B cell (primary cell): Measurements from ENCODE around the gene BBX. TPM values are rescaled to one million over a fixed set of nuclear protein-coding genes. Genes with fewer than 3 reads are reported as not detected.

Experiments used
- ATAC-seq: fragments of 200-7000 bp; cut with Tn5 transposase; one replicate; pipeline ENCODE4 v1.10.0; 2021; ENCODE audit warnings: low read depth, mild to moderate bottlenecking, moderate number of reproducible peaks, moderate library complexity
- CTCF ChIA-PET: fragments of 350-600 bp; sonication (Branson Sonifier 250); formaldehyde crosslinking; loops from one replicate; lab custom pipeline; 2021; ENCODE audit warnings: antibody characterized with exemption, inconsistent platforms; lab: Charles Lee
- POLR2A ChIA-PET: fragments of 350-600 bp; sonication (Branson Sonifier 250); formaldehyde crosslinking; loops from one replicate; lab custom pipeline; 2021; ENCODE audit warnings: antibody characterized with exemption; lab: Charles Lee
- DNase-seq: peaks from one replicate; pipeline ENCODE4 v3.0.0; 2013
- H2AFZ ChIP-seq: 2 replicates; pipeline ENCODE4 v1.6.1; 2012; ENCODE audit warnings: mild to moderate bottlenecking, low read depth, low read length; ENCODE audit not compliant: insufficient read depth, poor library complexity, severe bottlenecking
- H3K27ac ChIP-seq, 2 donors: 1 replicate in 1 of 2; 2 replicates in 1 of 2; pipeline ENCODE4 v1.5.1; 2012 to 2013; ENCODE audit warnings: low read length in 2 of 2, mild to moderate bottlenecking in 2 of 2, moderate library complexity in 1 of 2
- H3K27me3 ChIP-seq, 4 experiments: fragments of 200-600 bp in 1 of 4; sonication (generic) in 1 of 4; replicated peaks in 1 of 4; 1 replicate in 2 of 4; 2 replicates in 2 of 4; pipeline versions ENCODE4 v1.6.1 to v1.7.0; 2013 to 2016; ENCODE audit warnings: low read length in 3 of 4, mild to moderate bottlenecking in 2 of 4, mixed read lengths in 1 of 4, moderate library complexity in 1 of 4; ENCODE audit not compliant: insufficient read depth in 4 of 4, control insufficient read depth in 3 of 4; ENCODE audit errors: control extremely low read depth in 1 of 4
- H3K36me3 ChIP-seq, 2 experiments: replicated peaks in 1 of 2; 1 replicate in 1 of 2; 2 replicates in 1 of 2; pipeline versions ENCODE4 v1.6.1 to v1.7.1; 2013; ENCODE audit warnings: low read length in 1 of 2; ENCODE audit not compliant: insufficient read depth in 2 of 2, control insufficient read depth in 1 of 2; ENCODE audit errors: control extremely low read depth in 1 of 2, extremely low read depth in 1 of 2
- H3K4me1 ChIP-seq, 2 donors: fragments of 200-600 bp in 1 of 2; sonication (generic) in 1 of 2; 1 replicate in 1 of 2; 2 replicates in 1 of 2; pipeline versions ENCODE4 v1.5.1 to v1.6.1; 2013 to 2017; ENCODE audit warnings: low read length in 2 of 2; ENCODE audit not compliant: control insufficient read depth in 2 of 2, insufficient read depth in 2 of 2
- H3K4me2 ChIP-seq: replicated peaks from 2 replicates; pipeline ENCODE3; 2012; ENCODE audit warnings: mild to moderate bottlenecking, low read depth, low read length; ENCODE audit not compliant: poor library complexity, severe bottlenecking
- H3K4me3 ChIP-seq, 5 experiments: fragments of 200-600 bp in 1 of 5; sonication (generic) in 1 of 5; 1 replicate in 3 of 5; 2 replicates in 2 of 5; pipeline versions ENCODE4 v1.5.1 to v1.7.0; 2011 to 2016; ENCODE audit warnings: low read length in 4 of 5, mild to moderate bottlenecking in 4 of 5, low read depth in 2 of 5, control low read depth in 1 of 5, moderate library complexity in 1 of 5; ENCODE audit not compliant: insufficient read depth in 1 of 5; ENCODE audit errors: control extremely low read depth in 1 of 5, extremely low read depth in 1 of 5
- H3K79me2 ChIP-seq: fragments of 200-600 bp; sonication (generic); one replicate; pipeline ENCODE4 v1.6.0; 2016; ENCODE audit warnings: low read length; ENCODE audit not compliant: control insufficient read depth, insufficient read depth
- H3K9ac ChIP-seq: fragments of 200-600 bp; sonication (generic); 2 replicates; pipeline ENCODE4 v1.6.1; 2017; ENCODE audit warnings: mild to moderate bottlenecking, low read length, moderate library complexity
- H3K9me3 ChIP-seq, 3 donors: one replicate each; pipeline versions ENCODE4 v1.6.1 to v1.7.1; 2013; ENCODE audit warnings: low read length in 2 of 3; ENCODE audit not compliant: control insufficient read depth in 2 of 3, insufficient read depth in 1 of 3; ENCODE audit errors: control extremely low read depth in 1 of 3
- H4K20me1 ChIP-seq: 2 replicates; pipeline ENCODE4 v1.6.0; 2012; ENCODE audit warnings: mild to moderate bottlenecking, low read length; ENCODE audit not compliant: insufficient read depth, control insufficient read depth, poor library complexity, severe bottlenecking
- H3K27ac Mint-ChIP-seq: one replicate; pipeline ENCODE4 v1.8.0; 2021; ENCODE audit warnings: mixed read lengths
- H3K27me3 Mint-ChIP-seq: one replicate; pipeline ENCODE4 v1.8.0; 2021; ENCODE audit warnings: mixed read lengths
- H3K4me1 Mint-ChIP-seq: one replicate; pipeline ENCODE4 v1.8.0; 2021; ENCODE audit warnings: mixed read lengths
- H3K4me3 Mint-ChIP-seq: one replicate; pipeline ENCODE4 v1.8.0; 2021; ENCODE audit warnings: mixed read lengths
- H3K9me3 Mint-ChIP-seq: one replicate; pipeline ENCODE4 v1.8.0; 2022; ENCODE audit warnings: mixed read lengths; ENCODE audit not compliant: insufficient read depth
- CTCF ChIP-seq: fragments of 200-600 bp; IDR thresholded peaks from one replicate; pipeline ENCODE4 v1.8.0; 2022; ENCODE audit warnings: antibody characterized with exemption, mild to moderate bottlenecking
- EZH2 ChIP-seq: IDR thresholded peaks from 2 replicates; pipeline ENCODE4 v1.6.1; 2012; ENCODE audit warnings: borderline replicate concordance, low read depth, mild to moderate bottlenecking, moderate library complexity, low read length; ENCODE audit not compliant: insufficient read depth, poor library complexity, severe bottlenecking
- WGBS: methylation state at CpG from one replicate; pipeline ENCODE4 v1.1.5; 2013; ENCODE audit warnings: missing lambda C conversion rate; ENCODE audit not compliant: insufficient coverage; 5-methylcytosine and 5-hydroxymethylcytosine counted together
- intact Hi-C: fragments of 100-400 bp; cut with micrococcal nuclease; formaldehyde crosslinking; loops from one replicate; pipeline ENCODE4 v1.10.0; 2022
- polyA plus RNA-seq: library from polyadenylated mRNA; depleted of rRNA; stranded (reverse); fragments of >200 nt; gene quantifications from 2 replicates; pipeline ENCODE4 v1.2.3, GENCODE V29; 2012
- total RNA-seq, 2 donors: library from RNA; stranded (reverse); fragments of 120-200 nt in 1 of 2; gene quantifications; 1 replicate in 1 of 2; 2 replicates in 1 of 2; pipeline versions ENCODE4 v1.2.3 to v1.2.4, GENCODE V29; 2013 to 2022

The BBX gene
- total and polyA plus RNA-seq, 2 donors (not counting 1 experiment from before 2014, with no cell fraction given): 27.8 to 133 TPM

GRCh38 chr3:107514453-107514852 lies 8.3 kb upstream of the BBX start:
- DNase-seq (no peak), ATAC-seq (no peak)
- Histone ChIP-seq H3K4me2 (no peak overlapping the region), H3K27ac (no peak overlapping the region), H3K27me3 (no peaks in the 10 kb centered on the region), H3K4me1 (no peaks in the 10 kb centered on the region), H3K36me3 (no peaks in the 10 kb centered on the region), H3K9ac (no peak overlapping the region), H3K9me3 (no peaks in the 10 kb centered on the region), H2AFZ (no peak overlapping the region), H4K20me1 (no peaks in the 10 kb centered on the region), H3K79me2 (no peaks in the 10 kb centered on the region), H3K4me3 (no peak overlapping the region)
- ChIA-PET POLR2A (no interaction called here), CTCF (no interaction called here)
- Mint-ChIP-seq H3K4me1 (no peaks in the 10 kb centered on the region), H3K27me3 (peaks cover 10% of the 10 kb centered on the region), H3K4me3 (no peak overlapping the region), H3K27ac (no peak overlapping the region), H3K9me3 (no peaks in the 10 kb centered on the region)
- intact Hi-C loops: no loop called here
- TF ChIP-seq EZH2: no peak
- TF ChIP-seq CTCF: no peak
- WGBS: no CpG with 5 or more reads among the region's 1 CpG

- Histone ChIP-seq H3K79me2 (no peaks in the 10 kb centered on the region), H4K20me1 (no peaks in the 10 kb centered on the region), H3K4me1 (peaks cover 2 to 3% of the 10 kb centered on the region in 2 donors), H3K36me3 (no peaks in the 10 kb centered on the region), H3K27me3 (no peaks in the 10 kb centered on the region), H3K4me3 (no peak overlapping the region), H3K9me3 (no peaks in the 10 kb centered on the region), H2AFZ (no peak overlapping the region), H3K9ac (no peak overlapping the region), H3K4me2 (no peak overlapping the region), H3K27ac (no peak overlapping the region)
- ChIA-PET POLR2A (no interaction called here), CTCF (interaction anchor here (1.8 kb wide), 1 partner anchor 85 kb away, joined by 6 read pairs; no protein-coding TSS in a partner anchor)
- no peak overlapping the region for H3K4me3 Mint-ChIP-seq
- ATAC-seq (no peak), DNase-seq (no peak)
- no CpG with 5 or more reads among the region's 3 CpGs for WGBS
- H3K27ac Mint-ChIP-seq: no peak overlapping the region
- peaks cover 2% of the 10 kb centered on the region for H3K4me1 Mint-ChIP-seq
- no peaks in the 10 kb centered on the region for H3K9me3 Mint-ChIP-seq
- peaks cover 7% of the 10 kb centered on the region for H3K27me3 Mint-ChIP-seq
- TF ChIP-seq EZH2: no peak
- TF ChIP-seq CTCF: no peak
- intact Hi-C loops: no loop called here
Observed at GRCh38 chr3:107516475-107516874, 6.3 kb upstream of the BBX start.
